Measurements from ENCODE around the gene NBPF3.

The NBPF3 gene

DNA sequence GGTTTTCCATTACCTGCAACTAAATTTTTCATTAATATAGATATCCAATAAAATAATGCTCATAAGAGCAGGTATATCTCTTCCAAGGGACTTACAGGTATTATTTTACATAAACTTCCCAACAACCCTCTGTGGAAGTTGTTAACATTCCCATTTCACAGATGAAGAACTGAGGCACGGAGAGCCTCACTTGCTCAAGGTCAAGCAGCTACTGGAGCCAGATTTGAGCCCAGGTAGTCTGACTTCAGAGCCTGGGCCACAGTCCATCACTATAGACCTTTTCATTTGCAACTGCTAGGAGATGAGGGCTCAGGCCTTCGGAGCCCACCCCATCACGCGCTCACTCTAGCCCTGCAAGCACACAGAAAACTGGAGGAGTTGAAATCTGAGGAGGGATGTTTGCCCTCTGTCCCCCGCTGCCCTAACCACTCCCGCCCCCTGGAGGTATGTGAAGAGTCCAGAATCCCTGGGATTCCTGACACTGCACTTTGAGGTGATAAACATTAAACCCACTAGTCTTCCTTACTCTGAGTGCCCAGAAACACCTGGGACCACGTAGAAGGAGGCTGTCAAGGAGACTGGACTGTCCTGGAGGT is 57.6 kb downstream of the NBPF3 start:
- ChIA-PET CTCF (no interaction called here), POLR2A (ENCODE audit: low non-redundant PET) (no interaction called here)
- H3K27ac ChIP-seq = no peak overlapping the region
- TF ChIP-seq, protein P1, sequence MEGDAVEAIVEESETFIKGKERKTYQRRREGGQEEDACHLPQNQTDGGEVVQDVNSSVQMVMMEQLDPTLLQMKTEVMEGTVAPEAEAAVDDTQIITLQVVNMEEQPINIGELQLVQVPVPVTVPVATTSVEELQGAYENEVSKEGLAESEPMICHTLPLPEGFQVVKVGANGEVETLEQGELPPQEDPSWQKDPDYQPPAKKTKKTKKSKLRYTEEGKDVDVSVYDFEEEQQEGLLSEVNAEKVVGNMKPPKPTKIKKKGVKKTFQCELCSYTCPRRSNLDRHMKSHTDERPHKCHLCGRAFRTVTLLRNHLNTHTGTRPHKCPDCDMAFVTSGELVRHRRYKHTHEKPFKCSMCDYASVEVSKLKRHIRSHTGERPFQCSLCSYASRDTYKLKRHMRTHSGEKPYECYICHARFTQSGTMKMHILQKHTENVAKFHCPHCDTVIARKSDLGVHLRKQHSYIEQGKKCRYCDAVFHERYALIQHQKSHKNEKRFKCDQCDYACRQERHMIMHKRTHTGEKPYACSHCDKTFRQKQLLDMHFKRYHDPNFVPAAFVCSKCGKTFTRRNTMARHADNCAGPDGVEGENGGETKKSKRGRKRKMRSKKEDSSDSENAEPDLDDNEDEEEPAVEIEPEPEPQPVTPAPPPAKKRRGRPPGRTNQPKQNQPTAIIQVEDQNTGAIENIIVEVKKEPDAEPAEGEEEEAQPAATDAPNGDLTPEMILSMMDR (conservative IDR thresholded peaks at IDR 0.05; ENCODE audit: low read depth) = no peak
- no peak for DNase-seq (ENCODE audit: low spot score)

DNA sequence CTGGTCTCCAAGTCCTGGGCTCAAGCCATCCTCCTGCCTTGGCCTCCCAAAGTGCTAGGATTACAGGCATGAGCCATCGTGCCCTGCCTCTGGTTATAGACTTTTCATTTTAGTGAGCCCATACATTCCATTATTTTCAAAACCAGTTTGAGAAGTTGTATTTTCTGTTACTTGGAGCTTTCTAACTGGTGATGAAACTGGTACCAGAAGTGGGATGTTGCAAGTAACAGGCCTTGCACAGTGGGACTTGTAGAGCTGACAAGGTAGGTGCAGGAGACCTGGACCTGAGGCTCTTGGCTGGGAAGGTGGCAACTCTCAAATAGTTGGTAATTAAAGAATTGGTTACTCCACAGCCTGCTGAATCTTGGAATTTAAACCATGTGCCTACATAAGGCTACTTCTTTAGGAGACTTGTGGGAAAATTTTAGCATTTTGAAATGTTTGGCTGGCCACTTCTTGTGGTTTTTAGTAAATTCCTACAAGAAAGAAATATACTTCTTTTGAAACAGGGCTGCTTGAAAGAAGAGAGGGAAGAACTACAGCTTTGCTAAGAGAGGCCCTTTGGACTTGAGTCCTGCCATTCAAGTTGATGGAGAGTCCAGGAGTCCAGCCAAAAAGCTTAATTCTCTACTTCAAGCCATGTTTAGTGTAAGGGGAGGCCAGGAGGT is 59.5 kb downstream of the NBPF3 start:
- DNase-seq (ENCODE audit: low spot score) = no peak
- ChIA-PET CTCF (interaction anchor here (0.6 to 1.6 kb wide), 2 partner anchors 12 to 464 kb away, joined by 3 to 4 read pairs; no protein-coding TSS in a partner anchor), POLR2A (ENCODE audit: low non-redundant PET) (no interaction called here)
- TF ChIP-seq, protein P1 (conservative IDR thresholded peaks at IDR 0.05; ENCODE audit: low read depth) = no peak
- no peak overlapping the region for H3K27ac ChIP-seq

DNA sequence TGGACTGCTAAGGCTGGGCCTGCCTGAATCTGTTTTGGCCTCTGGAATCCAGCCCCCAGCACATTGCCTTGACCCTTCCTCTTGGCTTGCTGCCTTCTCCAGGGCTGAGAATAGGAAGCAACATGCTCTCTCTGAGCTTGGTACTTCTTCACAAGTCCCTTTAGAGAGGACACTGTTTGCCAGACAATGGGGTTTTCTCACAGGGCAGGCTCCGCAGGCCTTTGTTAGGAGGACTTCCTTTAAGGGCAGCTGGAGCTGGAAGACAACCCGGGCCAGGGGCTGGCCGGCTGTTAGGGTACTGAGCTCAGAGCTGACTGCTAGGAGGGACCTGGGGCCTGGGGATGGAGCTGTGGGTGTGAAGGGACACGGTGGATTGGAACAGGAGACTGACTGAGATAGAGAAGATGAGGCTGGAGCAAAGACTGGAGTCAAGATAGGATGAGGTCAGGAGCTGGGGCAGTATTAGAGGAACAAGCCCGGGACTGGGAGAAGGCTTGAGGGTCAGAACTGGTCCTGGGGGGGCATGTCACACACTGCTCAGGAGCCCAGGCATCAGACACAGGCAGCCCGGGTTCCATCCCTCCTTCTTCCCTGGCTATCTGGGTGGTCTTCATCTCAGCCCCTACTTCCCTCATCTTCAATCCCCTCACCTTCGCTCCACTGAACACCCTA is 63.9 kb downstream of the NBPF3 start:
- DNase-seq (ENCODE audit: low spot score) = no peak
- ChIA-PET CTCF (interaction anchor here (0.6 kb wide), 1 partner anchor 445 kb away, joined by 5 read pairs; no protein-coding TSS in a partner anchor), POLR2A (ENCODE audit: low non-redundant PET) (no interaction called here)
- no peak overlapping the region for H3K27ac ChIP-seq
- TF ChIP-seq, protein P1 (conservative IDR thresholded peaks at IDR 0.05; ENCODE audit: low read depth) = no peak

DNA sequence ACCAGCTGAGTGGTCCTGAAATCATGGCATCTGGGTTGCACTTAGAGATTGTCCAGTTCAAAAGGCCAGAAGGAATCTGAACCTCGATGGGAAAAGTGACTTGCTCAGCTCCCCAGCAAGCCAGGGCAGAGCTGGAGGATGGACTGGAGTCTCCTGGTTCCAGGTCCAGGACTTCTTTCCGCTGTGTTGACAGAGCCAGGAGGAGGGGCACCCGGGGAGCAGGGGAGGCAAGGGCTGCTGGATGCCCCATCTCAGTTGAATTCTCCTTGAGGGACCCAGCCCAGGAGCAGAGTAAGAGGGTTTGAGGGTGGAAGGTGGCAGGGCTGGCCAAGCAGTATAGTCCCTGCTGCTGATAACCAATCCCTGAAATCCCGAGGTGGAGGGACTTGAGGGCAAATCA is 66.9 kb downstream of the NBPF3 start:
- ChIA-PET CTCF (interaction anchor here (0.6 to 0.7 kb wide), 3 partner anchors 28 to 575 kb away, joined by 3 read pairs; no protein-coding TSS in a partner anchor), POLR2A (ENCODE audit: low non-redundant PET) (interaction anchor here (0.6 kb wide), 1 partner anchor 12 kb away, joined by 3 read pairs; no protein-coding TSS in a partner anchor)
- H3K27ac ChIP-seq = no peak overlapping the region

DNA sequence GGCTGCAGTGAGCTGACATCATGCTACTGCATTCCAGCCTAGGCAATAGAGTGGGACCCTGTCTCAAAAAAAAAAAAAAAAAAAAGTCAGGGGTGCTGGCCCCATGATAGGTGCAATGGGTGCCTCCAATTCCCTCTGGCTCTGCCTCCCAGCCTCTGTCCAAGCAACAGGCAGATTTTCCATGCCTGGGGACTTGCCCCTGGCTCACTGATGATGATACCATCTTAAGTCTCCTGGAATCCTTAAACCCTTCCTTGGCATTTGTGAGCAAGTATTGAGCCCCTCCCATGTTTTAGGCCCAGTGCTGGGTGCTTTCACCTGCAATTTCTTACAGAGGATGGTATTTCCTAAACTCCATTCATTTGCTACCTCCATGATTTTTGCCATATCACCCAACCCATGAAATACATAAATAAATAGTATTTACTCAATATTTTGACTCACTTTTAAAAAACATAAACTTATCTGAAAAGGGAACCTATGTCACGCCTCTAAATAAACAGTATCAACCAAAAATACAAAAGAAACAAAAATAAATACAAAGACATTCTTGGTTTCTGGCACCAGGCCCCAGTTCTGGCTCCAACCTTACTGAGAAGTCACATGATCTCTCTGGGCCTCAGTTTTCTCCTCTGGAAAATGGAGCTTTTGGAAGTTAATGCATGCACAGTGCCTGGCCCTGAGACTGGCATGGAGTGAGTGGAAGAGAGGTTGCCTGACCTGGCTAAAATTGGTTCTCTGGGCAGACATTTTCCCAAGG is 67.8 kb downstream of the NBPF3 start:
- TF ChIP-seq, protein P1 (conservative IDR thresholded peaks at IDR 0.05; ENCODE audit: low read depth) = no peak
- CTCF ChIA-PET = interaction anchor here (0.7 kb wide), 1 partner anchor 27 kb away, joined by 3 read pairs; no protein-coding TSS in a partner anchor
- H3K27ac ChIP-seq = no peak overlapping the region
- DNase-seq (ENCODE audit: low spot score) = no peak
- POLR2A ChIA-PET (ENCODE audit: low non-redundant PET) = no interaction called here

More for the DNA sequence above, 66.9 kb downstream of the NBPF3 start:
- TF ChIP-seq, protein P1 (conservative IDR thresholded peaks at IDR 0.05; ENCODE audit: low read depth) = no peak
- DNase-seq (ENCODE audit: low spot score) = no peak
